ENCODE measurements around the gene AEBP1.

The AEBP1 gene

DNA sequence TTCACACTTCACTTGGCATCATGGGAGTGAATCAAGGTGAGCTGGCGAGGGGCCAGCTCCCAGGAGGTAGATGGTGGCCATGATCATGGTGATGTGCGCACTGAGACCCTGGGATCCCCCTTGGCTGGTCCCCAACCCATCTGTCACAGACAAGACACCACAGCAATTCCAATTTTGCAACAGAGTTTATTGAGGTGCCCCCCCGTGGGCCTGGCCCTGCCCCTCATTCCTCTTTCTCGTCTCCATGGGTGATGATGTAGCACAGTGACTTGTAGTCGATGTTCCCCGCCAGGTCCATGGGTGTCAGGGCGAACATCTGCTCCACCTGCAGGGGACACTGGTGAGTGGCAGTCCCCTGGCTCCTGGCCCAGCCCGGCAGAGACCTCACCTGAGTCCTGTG is 34.6 kb downstream of the AEBP1 start:
- no peak overlapping the region for H3K27ac ChIP-seq (replicated peaks)
- H3K4me3 ChIP-seq (replicated peaks; ENCODE audit: insufficient read depth, low read length): no peak overlapping the region
- TF ChIP-seq, protein P1, sequence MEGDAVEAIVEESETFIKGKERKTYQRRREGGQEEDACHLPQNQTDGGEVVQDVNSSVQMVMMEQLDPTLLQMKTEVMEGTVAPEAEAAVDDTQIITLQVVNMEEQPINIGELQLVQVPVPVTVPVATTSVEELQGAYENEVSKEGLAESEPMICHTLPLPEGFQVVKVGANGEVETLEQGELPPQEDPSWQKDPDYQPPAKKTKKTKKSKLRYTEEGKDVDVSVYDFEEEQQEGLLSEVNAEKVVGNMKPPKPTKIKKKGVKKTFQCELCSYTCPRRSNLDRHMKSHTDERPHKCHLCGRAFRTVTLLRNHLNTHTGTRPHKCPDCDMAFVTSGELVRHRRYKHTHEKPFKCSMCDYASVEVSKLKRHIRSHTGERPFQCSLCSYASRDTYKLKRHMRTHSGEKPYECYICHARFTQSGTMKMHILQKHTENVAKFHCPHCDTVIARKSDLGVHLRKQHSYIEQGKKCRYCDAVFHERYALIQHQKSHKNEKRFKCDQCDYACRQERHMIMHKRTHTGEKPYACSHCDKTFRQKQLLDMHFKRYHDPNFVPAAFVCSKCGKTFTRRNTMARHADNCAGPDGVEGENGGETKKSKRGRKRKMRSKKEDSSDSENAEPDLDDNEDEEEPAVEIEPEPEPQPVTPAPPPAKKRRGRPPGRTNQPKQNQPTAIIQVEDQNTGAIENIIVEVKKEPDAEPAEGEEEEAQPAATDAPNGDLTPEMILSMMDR (IDR thresholded peaks at IDR 0.05; ENCODE audit: insufficient read depth, low read length): no peak
- TF ChIP-seq, protein P2, sequence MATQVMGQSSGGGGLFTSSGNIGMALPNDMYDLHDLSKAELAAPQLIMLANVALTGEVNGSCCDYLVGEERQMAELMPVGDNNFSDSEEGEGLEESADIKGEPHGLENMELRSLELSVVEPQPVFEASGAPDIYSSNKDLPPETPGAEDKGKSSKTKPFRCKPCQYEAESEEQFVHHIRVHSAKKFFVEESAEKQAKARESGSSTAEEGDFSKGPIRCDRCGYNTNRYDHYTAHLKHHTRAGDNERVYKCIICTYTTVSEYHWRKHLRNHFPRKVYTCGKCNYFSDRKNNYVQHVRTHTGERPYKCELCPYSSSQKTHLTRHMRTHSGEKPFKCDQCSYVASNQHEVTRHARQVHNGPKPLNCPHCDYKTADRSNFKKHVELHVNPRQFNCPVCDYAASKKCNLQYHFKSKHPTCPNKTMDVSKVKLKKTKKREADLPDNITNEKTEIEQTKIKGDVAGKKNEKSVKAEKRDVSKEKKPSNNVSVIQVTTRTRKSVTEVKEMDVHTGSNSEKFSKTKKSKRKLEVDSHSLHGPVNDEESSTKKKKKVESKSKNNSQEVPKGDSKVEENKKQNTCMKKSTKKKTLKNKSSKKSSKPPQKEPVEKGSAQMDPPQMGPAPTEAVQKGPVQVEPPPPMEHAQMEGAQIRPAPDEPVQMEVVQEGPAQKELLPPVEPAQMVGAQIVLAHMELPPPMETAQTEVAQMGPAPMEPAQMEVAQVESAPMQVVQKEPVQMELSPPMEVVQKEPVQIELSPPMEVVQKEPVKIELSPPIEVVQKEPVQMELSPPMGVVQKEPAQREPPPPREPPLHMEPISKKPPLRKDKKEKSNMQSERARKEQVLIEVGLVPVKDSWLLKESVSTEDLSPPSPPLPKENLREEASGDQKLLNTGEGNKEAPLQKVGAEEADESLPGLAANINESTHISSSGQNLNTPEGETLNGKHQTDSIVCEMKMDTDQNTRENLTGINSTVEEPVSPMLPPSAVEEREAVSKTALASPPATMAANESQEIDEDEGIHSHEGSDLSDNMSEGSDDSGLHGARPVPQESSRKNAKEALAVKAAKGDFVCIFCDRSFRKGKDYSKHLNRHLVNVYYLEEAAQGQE (IDR thresholded peaks at IDR 0.05; ENCODE audit: insufficient replicate concordance, low read depth): no peak
- TF ChIP-seq POLR2AphosphoS5 (IDR thresholded peaks at IDR 0.05; ENCODE audit: low read depth) (no peak), GABPA (IDR thresholded peaks at IDR 0.05; ENCODE audit: low read depth) (no peak), SPI1 (IDR thresholded peaks at IDR 0.05; ENCODE audit: borderline replicate concordance, low read depth) (no peak)
- no peaks in the 10 kb centered on the region for H3K27me3 ChIP-seq (ENCODE audit: insufficient read depth, poor library complexity, severe bottlenecking)
- DNase-seq (ENCODE audit: low read depth in 1 of 2, low spot score in 1 of 2): no peak

DNA sequence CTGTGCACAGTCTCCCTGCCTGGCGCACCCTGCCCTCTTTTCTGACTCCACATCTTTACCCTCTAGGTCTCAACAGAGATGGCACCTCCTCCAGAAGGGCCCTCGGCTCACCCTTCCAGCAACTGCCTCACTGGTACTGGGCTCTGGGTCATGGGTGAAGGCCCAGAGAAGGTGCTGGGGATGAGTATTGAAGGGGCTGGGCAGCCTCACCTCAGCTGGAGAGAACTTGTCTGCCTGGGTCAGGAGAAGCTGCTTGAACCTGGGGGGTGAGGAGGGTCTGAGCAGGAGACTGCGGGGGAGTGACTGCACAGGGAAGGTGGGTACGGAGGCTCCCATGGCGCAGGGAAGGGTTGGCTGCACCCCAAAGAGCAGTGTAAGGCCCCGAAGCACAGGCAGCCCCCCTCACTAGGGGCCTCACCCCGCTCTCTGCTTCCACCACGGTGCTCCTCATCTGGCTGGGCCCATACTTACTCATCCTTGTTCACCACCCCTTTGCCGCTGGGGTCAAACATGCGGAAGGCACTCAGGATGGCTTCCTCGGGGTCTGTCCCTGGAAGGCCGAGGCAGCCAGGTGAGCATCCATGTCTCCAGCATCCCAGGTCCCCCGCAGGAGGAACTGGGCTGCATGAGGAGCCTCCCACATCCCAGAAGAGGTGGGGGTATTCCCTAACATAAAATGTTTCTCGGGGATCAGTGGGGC is 35.3 kb downstream of the AEBP1 start:
- H3K4me3 ChIP-seq (replicated peaks; ENCODE audit: insufficient read depth, low read length): no peak overlapping the region
- TF ChIP-seq, protein P2 (IDR thresholded peaks at IDR 0.05; ENCODE audit: insufficient replicate concordance, low read depth): no peak
- no peak for TF ChIP-seq POLR2AphosphoS5 (IDR thresholded peaks at IDR 0.05; ENCODE audit: low read depth)
- TF ChIP-seq, protein P1 (IDR thresholded peaks at IDR 0.05; ENCODE audit: insufficient read depth, low read length): no peak
- no peak for TF ChIP-seq SPI1 (IDR thresholded peaks at IDR 0.05; ENCODE audit: borderline replicate concordance, low read depth)
- no peak for TF ChIP-seq GABPA (IDR thresholded peaks at IDR 0.05; ENCODE audit: low read depth)
- H3K27ac ChIP-seq (replicated peaks): no peak overlapping the region
- no peaks in the 10 kb centered on the region for H3K27me3 ChIP-seq (ENCODE audit: insufficient read depth, poor library complexity, severe bottlenecking)
- no peak for DNase-seq (ENCODE audit: low read depth in 1 of 2, low spot score in 1 of 2)

DNA sequence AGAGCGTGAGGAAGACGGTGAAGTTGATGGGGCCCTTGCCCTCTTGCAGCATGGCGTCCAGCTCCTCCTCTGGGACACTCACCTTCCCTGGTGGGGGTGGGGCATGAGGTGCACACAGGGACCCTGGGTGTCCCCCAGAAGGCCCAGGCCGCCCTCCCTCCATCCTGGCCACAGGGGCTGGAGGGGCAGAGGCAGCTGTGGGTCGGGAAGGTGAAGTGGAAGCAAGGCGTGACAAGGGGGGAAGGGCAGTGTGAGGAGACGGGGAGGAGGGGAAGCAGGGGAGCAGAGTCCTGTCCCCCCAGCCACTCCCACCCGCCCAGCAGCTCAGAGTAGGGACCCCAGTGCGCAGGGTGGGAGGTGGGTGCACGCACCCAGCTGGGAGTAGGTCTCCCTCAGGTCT is 36.2 kb downstream of the AEBP1 start:
- H3K4me3 ChIP-seq (replicated peaks; ENCODE audit: insufficient read depth, low read length): no peak overlapping the region
- TF ChIP-seq, protein P2 (IDR thresholded peaks at IDR 0.05; ENCODE audit: insufficient replicate concordance, low read depth): no peak
- TF ChIP-seq, protein P1 (IDR thresholded peaks at IDR 0.05; ENCODE audit: insufficient read depth, low read length): no peak
- TF ChIP-seq SPI1 (IDR thresholded peaks at IDR 0.05; ENCODE audit: borderline replicate concordance, low read depth) (no peak), GABPA (IDR thresholded peaks at IDR 0.05; ENCODE audit: low read depth) (no peak), POLR2AphosphoS5 (IDR thresholded peaks at IDR 0.05; ENCODE audit: low read depth) (no peak)
- no peak for DNase-seq (ENCODE audit: low read depth in 1 of 2, low spot score in 1 of 2)
- no peak overlapping the region for H3K27ac ChIP-seq (replicated peaks)
- peaks cover under 1% of the 10 kb centered on the region for H3K27me3 ChIP-seq (ENCODE audit: insufficient read depth, poor library complexity, severe bottlenecking)

All from HL-60 (cell line).